ENCODE results near the gene SLITRK3. TPM values are rescaled to one million over a fixed set of nuclear protein-coding genes. Genes with fewer than 3 reads are reported as not detected.

Gene SLITRK3
- total RNA-seq, 1 experiment from 2014 or later, result 0.48 TPM

DNA sequence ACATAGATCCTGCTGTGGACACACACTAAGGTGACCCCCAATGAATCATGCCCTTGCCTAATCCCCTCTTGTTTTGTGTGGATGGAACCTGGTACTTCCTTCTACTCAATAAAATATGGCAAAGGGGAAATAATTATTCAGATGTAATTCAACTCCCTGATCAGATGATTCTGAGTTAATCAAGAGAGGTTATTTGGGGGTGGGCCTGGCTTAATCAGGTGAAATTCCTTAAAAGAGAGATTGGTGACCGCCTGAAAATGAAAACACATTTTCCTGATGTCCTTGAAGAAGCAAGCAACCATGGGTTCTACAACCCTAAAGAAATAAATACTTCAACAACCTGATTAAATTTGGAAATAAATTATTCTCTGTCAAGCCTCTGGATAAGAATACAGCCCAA lies 8.3 kb upstream of the SLITRK3 start:
- Mint-ChIP-seq H3K4me1 (peaks cover 3% of the 10 kb centered on the region in 2 experiments; a peak in 3 of 4 replicates), H3K36me3 (ENCODE audit: insufficient read depth in 1 of 3, low read depth in 3 of 3) (no peaks in the 10 kb centered on the region), H3K4me3 (no peak overlapping the region), H3K9me3 (no peaks in the 10 kb centered on the region), H3K27me3 (ENCODE audit: low read depth) (peaks cover 14% of the 10 kb centered on the region), H3K27ac (no peak overlapping the region)
- TF ChIP-seq, protein P1, sequence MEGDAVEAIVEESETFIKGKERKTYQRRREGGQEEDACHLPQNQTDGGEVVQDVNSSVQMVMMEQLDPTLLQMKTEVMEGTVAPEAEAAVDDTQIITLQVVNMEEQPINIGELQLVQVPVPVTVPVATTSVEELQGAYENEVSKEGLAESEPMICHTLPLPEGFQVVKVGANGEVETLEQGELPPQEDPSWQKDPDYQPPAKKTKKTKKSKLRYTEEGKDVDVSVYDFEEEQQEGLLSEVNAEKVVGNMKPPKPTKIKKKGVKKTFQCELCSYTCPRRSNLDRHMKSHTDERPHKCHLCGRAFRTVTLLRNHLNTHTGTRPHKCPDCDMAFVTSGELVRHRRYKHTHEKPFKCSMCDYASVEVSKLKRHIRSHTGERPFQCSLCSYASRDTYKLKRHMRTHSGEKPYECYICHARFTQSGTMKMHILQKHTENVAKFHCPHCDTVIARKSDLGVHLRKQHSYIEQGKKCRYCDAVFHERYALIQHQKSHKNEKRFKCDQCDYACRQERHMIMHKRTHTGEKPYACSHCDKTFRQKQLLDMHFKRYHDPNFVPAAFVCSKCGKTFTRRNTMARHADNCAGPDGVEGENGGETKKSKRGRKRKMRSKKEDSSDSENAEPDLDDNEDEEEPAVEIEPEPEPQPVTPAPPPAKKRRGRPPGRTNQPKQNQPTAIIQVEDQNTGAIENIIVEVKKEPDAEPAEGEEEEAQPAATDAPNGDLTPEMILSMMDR (conservative IDR thresholded peaks at IDR 0.05), result no peak
- no peak overlapping the region for H4K91ac ChIP-seq (ENCODE audit: insufficient read length, low read depth, low read length)
- H3T11ph ChIP-seq (ENCODE audit: low read length), result no peak overlapping the region
- no peak overlapping the region for H2BK15ac ChIP-seq (ENCODE audit: low read depth, low read length)
- WGBS (ENCODE audit: extremely low coverage, insufficient read length, low lambda C conversion rate), result no CpG with 5 or more reads among the region's 1 CpG
- no peak overlapping the region for H3K27ac ChIP-seq (ENCODE audit: insufficient read length, low read depth, low read length)
- H3K79me2 ChIP-seq (ENCODE audit: insufficient read depth, low read length), result no peaks in the 10 kb centered on the region
- no peak overlapping the region for H4K5ac ChIP-seq (ENCODE audit: insufficient read length, low read depth, low read length)
- H4K20me1 ChIP-seq (ENCODE audit: control insufficient read depth, insufficient read depth, insufficient read length), result no peaks in the 10 kb centered on the region
- H2BK12ac ChIP-seq (ENCODE audit: insufficient read length, low read depth, low read length), result no peak overlapping the region
- no peak overlapping the region for H3K23ac ChIP-seq (ENCODE audit: insufficient read length, low read depth, low read length)
- H3K14ac ChIP-seq (ENCODE audit: insufficient read depth, low read length), result no peak overlapping the region
- no peaks in the 10 kb centered on the region for H3K9me3 ChIP-seq (ENCODE audit: control insufficient read depth, low read depth, low read length)
- H2AFZ ChIP-seq (ENCODE audit: low read length), result no peak overlapping the region
- no peak overlapping the region for H2AK5ac ChIP-seq (ENCODE audit: insufficient read length, low read length)
- H3K27me3 ChIP-seq (ENCODE audit: insufficient read depth, low read length), result no peaks in the 10 kb centered on the region
- no peak overlapping the region for H4K8ac ChIP-seq (replicated peaks; ENCODE audit: insufficient read length, low read depth, low read length)
- no peak overlapping the region for H3K9ac ChIP-seq (ENCODE audit: extremely low read depth, insufficient read length, low read length)
- no peaks in the 10 kb centered on the region for H3K4me1 ChIP-seq (ENCODE audit: insufficient read depth, low read length)
- no peak for DNase-seq
- no peak overlapping the region for H3K56ac ChIP-seq (ENCODE audit: insufficient read length, low read depth, low read length)
- H2BK5ac ChIP-seq (ENCODE audit: insufficient read length, low read length), result no peak overlapping the region
- no peak overlapping the region for H2BK20ac ChIP-seq (ENCODE audit: low read depth, low read length, poor library complexity, severe bottlenecking)
- no peak overlapping the region for H2BK120ac ChIP-seq (ENCODE audit: low read depth, low read length, poor library complexity, severe bottlenecking)
- no peak overlapping the region for H3K18ac ChIP-seq (ENCODE audit: insufficient read length, low read depth, low read length)
- H3K79me1 ChIP-seq (ENCODE audit: insufficient read depth, low read depth, low read length, poor library complexity, severe bottlenecking), result no peaks in the 10 kb centered on the region
- H3K4me2 ChIP-seq (ENCODE audit: insufficient read depth, insufficient read length, low read length), result no peak overlapping the region
- no peaks in the 10 kb centered on the region for H3K23me2 ChIP-seq (ENCODE audit: insufficient read length, low read depth, low read length, poor library complexity, severe bottlenecking)
- no peak overlapping the region for H3K4ac ChIP-seq (ENCODE audit: low read depth, low read length)

Measured in H9 (cell line).